Endothelial cell (in vitro differentiated cells): Measurements from ENCODE around the gene PYGO2. TPM values are rescaled to one million over a fixed set of nuclear protein-coding genes. Genes with fewer than 3 reads are reported as not detected.

Source experiments
- DNase-seq: peaks from one replicate; pipeline ENCODE4 v3.0.0; 2021; ENCODE audit warnings: low spot score
- H3K27ac Mint-ChIP-seq: one replicate; pipeline ENCODE4 v1.8.0; 2021; ENCODE audit warnings: mixed read lengths, inconsistent platforms; ENCODE audit not compliant: unreplicated experiment
- H3K27me3 Mint-ChIP-seq: one replicate; pipeline ENCODE4 v1.8.0; 2021; ENCODE audit warnings: mild to moderate bottlenecking, moderate library complexity, mixed read lengths, inconsistent platforms; ENCODE audit not compliant: unreplicated experiment
- H3K36me3 Mint-ChIP-seq: one replicate; pipeline ENCODE4 v1.8.0; 2021; ENCODE audit warnings: mild to moderate bottlenecking, low read depth, mixed read lengths, inconsistent platforms; ENCODE audit not compliant: unreplicated experiment
- H3K4me1 Mint-ChIP-seq: one replicate; pipeline ENCODE4 v1.8.0; 2021; ENCODE audit warnings: mild to moderate bottlenecking, mixed read lengths, inconsistent platforms; ENCODE audit not compliant: unreplicated experiment
- H3K4me3 Mint-ChIP-seq: one replicate; pipeline ENCODE4 v1.8.0; 2021; ENCODE audit warnings: mild to moderate bottlenecking, mixed read lengths, inconsistent platforms; ENCODE audit not compliant: unreplicated experiment
- H3K9me3 Mint-ChIP-seq: one replicate; pipeline ENCODE4 v1.8.0; 2021; ENCODE audit warnings: mixed read lengths, inconsistent platforms; ENCODE audit not compliant: unreplicated experiment
- total RNA-seq: library from RNA; stranded (reverse); fragmentation: NEBNext Ultra II Directional; extraction: Animal tissue kit (Norgen Biotek cat#: 25700); gene quantifications from one replicate; pipeline ENCODE4 v1.2.1, GENCODE V29; 2021; ENCODE audit not compliant: unreplicated experiment
- TF ChIP-seq, protein P1 (sequence below): fragments of 200-600 bp; sonication (generic); IDR thresholded peaks from one replicate; pipeline ENCODE4 v1.5.0; 2021; ENCODE audit warnings: antibody characterized with exemption; ENCODE audit not compliant: unreplicated experiment

Gene PYGO2
- total RNA-seq, 1 donor from 2014 or later: 49.8 TPM

DNA sequence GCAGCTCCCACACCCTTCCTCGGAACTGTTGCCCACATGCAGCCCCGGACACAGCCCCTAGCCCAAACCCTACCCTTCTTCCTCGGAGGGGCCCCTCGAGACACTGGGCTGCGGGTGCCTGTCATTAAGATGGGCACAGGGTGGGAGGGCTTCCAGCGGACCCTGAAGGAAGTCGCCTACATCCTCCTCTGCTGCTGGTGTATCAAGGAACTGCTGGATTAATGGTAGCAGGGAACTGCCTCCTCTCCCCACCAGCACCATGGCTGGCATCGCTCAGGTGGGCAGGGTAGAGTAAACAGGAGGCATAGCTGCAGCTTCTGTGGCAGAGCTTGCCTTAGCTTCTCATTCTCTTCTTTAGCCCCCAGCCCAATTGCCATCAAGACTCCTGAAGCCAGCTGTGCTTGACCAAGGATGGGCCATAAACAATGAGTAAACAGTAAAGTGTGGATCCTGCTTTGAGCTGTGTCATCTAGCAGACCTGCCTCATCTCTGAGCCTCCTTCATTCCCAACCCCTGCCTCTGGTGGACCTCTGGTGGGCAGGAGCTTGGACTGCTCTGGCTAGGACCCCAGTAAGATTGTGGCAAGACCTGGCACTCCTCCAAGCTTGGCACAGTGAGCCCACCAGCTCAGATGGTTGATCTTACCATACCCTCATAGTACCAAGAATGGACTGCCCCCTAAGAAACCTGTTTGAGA is 32.1 kb upstream of the PYGO2 start, which contains the start of gene LENEP:
Gene LENEP, plus strand, starts transcription at position 15 of the 697 bp plus-strand sequence. Its CDS starts 22 bp downstream, at position 37.
- Mint-ChIP-seq H3K9me3 (no peaks in the 10 kb centered on the region), H3K36me3 (peaks cover 9% of the 10 kb centered on the region), H3K27ac (no peak within 1 kb of the TSS), H3K27me3 (peaks cover 1% of the 10 kb centered on the region), H3K4me3 (peak within 1 kb of the TSS; percentile 12), H3K4me1 (peaks cover 13% of the 10 kb centered on the region)
- TF ChIP-seq, protein P1, sequence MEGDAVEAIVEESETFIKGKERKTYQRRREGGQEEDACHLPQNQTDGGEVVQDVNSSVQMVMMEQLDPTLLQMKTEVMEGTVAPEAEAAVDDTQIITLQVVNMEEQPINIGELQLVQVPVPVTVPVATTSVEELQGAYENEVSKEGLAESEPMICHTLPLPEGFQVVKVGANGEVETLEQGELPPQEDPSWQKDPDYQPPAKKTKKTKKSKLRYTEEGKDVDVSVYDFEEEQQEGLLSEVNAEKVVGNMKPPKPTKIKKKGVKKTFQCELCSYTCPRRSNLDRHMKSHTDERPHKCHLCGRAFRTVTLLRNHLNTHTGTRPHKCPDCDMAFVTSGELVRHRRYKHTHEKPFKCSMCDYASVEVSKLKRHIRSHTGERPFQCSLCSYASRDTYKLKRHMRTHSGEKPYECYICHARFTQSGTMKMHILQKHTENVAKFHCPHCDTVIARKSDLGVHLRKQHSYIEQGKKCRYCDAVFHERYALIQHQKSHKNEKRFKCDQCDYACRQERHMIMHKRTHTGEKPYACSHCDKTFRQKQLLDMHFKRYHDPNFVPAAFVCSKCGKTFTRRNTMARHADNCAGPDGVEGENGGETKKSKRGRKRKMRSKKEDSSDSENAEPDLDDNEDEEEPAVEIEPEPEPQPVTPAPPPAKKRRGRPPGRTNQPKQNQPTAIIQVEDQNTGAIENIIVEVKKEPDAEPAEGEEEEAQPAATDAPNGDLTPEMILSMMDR: no peak
- DNase-seq: no peak

DNA sequence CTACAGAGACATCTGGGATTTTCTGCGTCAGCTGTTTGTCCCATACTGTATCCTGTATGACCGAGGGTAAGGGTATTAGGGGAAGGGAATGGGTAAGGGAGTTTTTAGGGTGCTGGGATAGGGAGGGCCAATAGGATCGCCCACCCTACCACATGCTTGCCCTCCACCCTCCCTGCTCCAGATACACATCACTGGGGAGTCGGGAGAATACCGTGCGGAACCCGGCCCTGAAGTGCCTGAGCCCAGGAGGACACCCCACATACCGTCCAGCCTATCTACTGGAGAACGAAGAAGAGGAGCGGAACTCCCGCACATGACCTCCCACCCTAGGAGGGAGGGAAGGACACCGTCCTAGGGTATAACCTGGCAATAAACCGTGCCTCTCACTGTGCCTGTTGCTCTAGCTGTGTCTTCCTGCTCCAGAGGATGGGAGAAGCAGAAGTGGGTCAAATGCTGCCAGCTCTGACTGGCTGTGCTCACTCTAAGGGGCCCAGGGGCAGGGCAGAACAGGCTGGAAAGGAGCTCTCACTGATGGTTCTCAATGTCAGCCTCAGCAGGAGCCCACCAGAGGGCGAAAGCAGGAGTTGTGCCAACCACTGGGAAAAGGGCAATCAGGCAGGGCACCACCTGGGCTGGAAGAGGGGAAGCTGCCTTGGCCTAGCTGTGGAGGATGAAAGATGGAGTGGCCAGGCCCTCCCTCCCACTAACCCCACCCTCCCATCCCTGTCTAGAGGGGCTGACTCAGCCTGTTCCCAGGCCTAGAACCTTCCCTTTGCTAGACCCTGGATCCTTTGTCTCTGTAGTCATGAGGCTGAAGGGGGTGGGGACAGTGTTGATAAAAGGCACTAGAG is 31.4 kb upstream of the PYGO2 start:
- H3K4me3 Mint-ChIP-seq: no peak overlapping the region
- no peaks in the 10 kb centered on the region for H3K9me3 Mint-ChIP-seq
- H3K36me3 Mint-ChIP-seq: peaks cover 12% of the 10 kb centered on the region
- DNase-seq: no peak
- H3K27ac Mint-ChIP-seq: no peak overlapping the region
- peaks cover 13% of the 10 kb centered on the region for H3K4me1 Mint-ChIP-seq
- no peaks in the 10 kb centered on the region for H3K27me3 Mint-ChIP-seq
- TF ChIP-seq, protein P1: no peak

DNA sequence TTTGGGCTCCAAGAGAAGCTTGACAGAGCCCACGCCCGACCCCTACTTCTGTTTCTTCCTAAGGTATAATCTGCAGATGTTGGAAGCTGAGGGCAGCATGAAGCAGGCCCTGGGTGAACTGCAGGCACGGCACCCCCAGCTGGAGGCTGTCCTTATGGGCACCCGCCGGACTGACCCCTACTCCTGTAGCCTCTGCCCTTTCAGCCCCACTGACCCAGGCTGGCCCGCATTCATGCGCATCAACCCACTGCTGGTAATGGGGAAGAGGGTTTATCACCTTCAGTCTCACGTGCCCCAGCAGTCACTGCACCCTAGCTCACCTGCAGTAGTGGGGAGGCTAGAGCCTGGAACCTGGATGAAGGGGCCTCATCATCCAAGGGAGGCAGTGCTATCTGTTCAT is 28.7 kb upstream of the PYGO2 start:
- no peak overlapping the region for H3K4me3 Mint-ChIP-seq
- DNase-seq: no peak
- no peak overlapping the region for H3K27ac Mint-ChIP-seq
- H3K9me3 Mint-ChIP-seq: no peaks in the 10 kb centered on the region
- H3K4me1 Mint-ChIP-seq: peaks cover 13% of the 10 kb centered on the region
- H3K36me3 Mint-ChIP-seq: peaks cover 12% of the 10 kb centered on the region
- TF ChIP-seq, protein P1: no peak
- no peaks in the 10 kb centered on the region for H3K27me3 Mint-ChIP-seq

DNA sequence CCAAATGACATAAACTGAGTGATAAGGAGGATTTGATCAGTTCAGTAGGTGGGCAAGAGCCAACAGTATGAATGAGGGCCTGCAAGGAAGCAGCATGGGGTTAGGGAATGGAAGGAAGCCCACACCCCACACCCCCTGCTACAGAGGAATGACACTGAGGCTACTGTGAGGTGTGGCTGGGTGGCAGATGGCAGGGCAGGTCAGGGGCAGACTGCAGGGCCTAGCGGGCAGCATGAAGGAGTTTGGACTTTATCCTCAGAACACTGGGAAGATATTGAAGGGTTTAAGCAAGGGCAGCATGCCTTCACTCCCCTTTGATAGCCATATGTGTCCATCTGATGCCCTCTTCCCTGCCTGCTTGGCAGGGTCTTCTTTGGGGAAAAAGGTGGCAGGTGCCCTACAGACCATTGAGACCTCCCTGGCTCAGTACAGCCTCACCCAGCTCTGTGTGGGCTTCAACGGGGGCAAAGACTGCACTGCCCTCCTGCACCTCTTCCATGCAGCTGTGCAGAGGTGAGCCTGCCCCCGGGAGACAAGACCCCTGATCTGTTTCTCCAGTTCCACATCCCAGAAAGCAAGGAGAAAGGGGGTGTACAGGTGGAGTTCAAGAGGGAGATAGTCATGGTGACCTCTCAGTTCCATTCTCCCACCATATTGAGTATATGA is 27.7 kb upstream of the PYGO2 start:
- TF ChIP-seq, protein P1: no peak
- Mint-ChIP-seq H3K4me1 (peaks cover 8% of the 10 kb centered on the region), H3K27ac (no peak overlapping the region), H3K4me3 (peak overlapping the region; percentile 53), H3K27me3 (no peaks in the 10 kb centered on the region), H3K36me3 (peaks cover 12% of the 10 kb centered on the region), H3K9me3 (no peaks in the 10 kb centered on the region)
- DNase-seq: no peak
